ENCODE data around the gene PRDM16. TPM values are rescaled to one million over a fixed set of nuclear protein-coding genes. Genes with fewer than 3 reads are reported as not detected.

PRDM16 gene
- polyA plus RNA-seq, 3 donors = not detected

GRCh38 chr1:3403011-3403345 lies 334.0 kb downstream of the PRDM16 start:
- H3K9me3 Mint-ChIP-seq = no peaks in the 10 kb centered on the region
- H3K4me2 ChIP-seq (replicated peaks; ENCODE audit: extremely low read depth, low read length, poor library complexity, severe bottlenecking) = no peak overlapping the region
- no peak overlapping the region for H2AFZ ChIP-seq (ENCODE audit: insufficient read depth, low read depth, low read length, poor library complexity, severe bottlenecking)
- no peaks in the 10 kb centered on the region for H3K27me3 ChIP-seq (ENCODE audit: control insufficient read depth in 2 of 2, insufficient read depth in 2 of 2, low read length in 2 of 2)
- H3K79me2 ChIP-seq (ENCODE audit: insufficient read depth, low read length) = no peaks in the 10 kb centered on the region
- no peaks in the 10 kb centered on the region for H3K36me3 ChIP-seq (replicated peaks in 1 of 2; ENCODE audit: control insufficient read depth in 1 of 2, insufficient read depth in 2 of 2, low read length in 2 of 2)
- H3K9me3 ChIP-seq (replicated peaks in 1 of 2; ENCODE audit: control insufficient read depth in 1 of 2, insufficient read depth in 1 of 2, low read length in 2 of 2) = no peaks in the 10 kb centered on the region
- whole genome bisulfite sequencing (ENCODE audit: insufficient coverage) = 89% methylated on average over 12 of the region's 12 CpGs
- no peak overlapping the region for H3K27ac Mint-ChIP-seq
- H3K4me1 Mint-ChIP-seq = no peaks in the 10 kb centered on the region
- H3K9ac ChIP-seq (ENCODE audit: insufficient read depth, low read length, poor library complexity, severe bottlenecking) = no peak overlapping the region
- intact Hi-C loops (cut with micrococcal nuclease) = no loop called here
- H3K27me3 Mint-ChIP-seq (ENCODE audit: low read depth in 3 of 3) = peaks cover 0 to 6% (median 0%) of the 10 kb centered on the region in 3 donors
- no peak for DNase-seq
- no peaks in the 10 kb centered on the region for H3K4me1 ChIP-seq (ENCODE audit: control insufficient read depth in 1 of 2, insufficient read depth in 2 of 2, low read length in 2 of 2)
- no peak overlapping the region for H3K27ac ChIP-seq (ENCODE audit: low read depth in 1 of 2, low read length in 2 of 2)
- H3K4me3 Mint-ChIP-seq = no peak overlapping the region
- no peaks in the 10 kb centered on the region for H4K20me1 ChIP-seq (ENCODE audit: insufficient read depth, low read length)
- no peak for TF ChIP-seq CTCF (IDR thresholded peaks at IDR 0.05)
- no peak overlapping the region for H3K4me3 ChIP-seq (replicated peaks in 1 of 3; ENCODE audit: low read depth in 2 of 3, low read length in 3 of 3)
- H3K36me3 Mint-ChIP-seq = no peaks in the 10 kb centered on the region

- WGBS (ENCODE audit: insufficient coverage) = 91% methylated on average over 30 of the region's 30 CpGs
- no peak for TF ChIP-seq CTCF (IDR thresholded peaks at IDR 0.05)
- intact Hi-C loops (cut with micrococcal nuclease) = no loop called here
- no peaks in the 10 kb centered on the region for H3K9me3 ChIP-seq (replicated peaks in 1 of 2; ENCODE audit: control insufficient read depth in 1 of 2, insufficient read depth in 1 of 2, low read length in 2 of 2)
- Mint-ChIP-seq H3K9me3 (no peaks in the 10 kb centered on the region), H3K4me1 (no peaks in the 10 kb centered on the region), H3K4me3 (no peak overlapping the region), H3K27me3 (ENCODE audit: low read depth in 3 of 3) (peaks cover 0 to 5% (median 0%) of the 10 kb centered on the region in 3 donors), H3K27ac (no peak overlapping the region), H3K36me3 (no peaks in the 10 kb centered on the region)
- H3K9ac ChIP-seq (ENCODE audit: insufficient read depth, low read length, poor library complexity, severe bottlenecking) = no peak overlapping the region
- no peaks in the 10 kb centered on the region for H3K4me1 ChIP-seq (ENCODE audit: control insufficient read depth in 1 of 2, insufficient read depth in 2 of 2, low read length in 2 of 2)
- H3K4me3 ChIP-seq (replicated peaks in 1 of 3; ENCODE audit: low read depth in 2 of 3, low read length in 3 of 3) = no peak overlapping the region
- H3K4me2 ChIP-seq (replicated peaks; ENCODE audit: extremely low read depth, low read length, poor library complexity, severe bottlenecking) = no peak overlapping the region
- no peak for DNase-seq
- H3K27ac ChIP-seq (ENCODE audit: low read depth in 1 of 2, low read length in 2 of 2) = no peak overlapping the region
- H4K20me1 ChIP-seq (ENCODE audit: insufficient read depth, low read length) = no peaks in the 10 kb centered on the region
- H2AFZ ChIP-seq (ENCODE audit: insufficient read depth, low read depth, low read length, poor library complexity, severe bottlenecking) = no peak overlapping the region
- H3K79me2 ChIP-seq (ENCODE audit: insufficient read depth, low read length) = no peaks in the 10 kb centered on the region
- H3K36me3 ChIP-seq (replicated peaks in 1 of 2; ENCODE audit: control insufficient read depth in 1 of 2, insufficient read depth in 2 of 2, low read length in 2 of 2) = no peaks in the 10 kb centered on the region
- no peaks in the 10 kb centered on the region for H3K27me3 ChIP-seq (ENCODE audit: control insufficient read depth in 2 of 2, insufficient read depth in 2 of 2, low read length in 2 of 2)
Observed at GRCh38 chr1:3403388-3404231, 334.6 kb downstream of the PRDM16 start.

Data from CD14-positive monocyte (primary cell).